HUES64 (cell line): ENCODE measurements around the gene RAB11FIP3.

Experiments
- H3K27ac ChIP-seq: 2 replicates; pipeline ENCODE4 v1.7.0; 2013; ENCODE audit warnings: low read depth, low read length, inconsistent platforms
- H3K27me3 ChIP-seq: 2 replicates; pipeline ENCODE4 v1.6.1; 2013; ENCODE audit warnings: mild to moderate bottlenecking, low read length; ENCODE audit not compliant: insufficient read depth
- H3K36me3 ChIP-seq: 2 replicates; pipeline ENCODE4 v1.6.1; 2013; ENCODE audit warnings: mild to moderate bottlenecking, low read length; ENCODE audit not compliant: insufficient read depth
- H3K4me1 ChIP-seq: 2 replicates; pipeline ENCODE4 v1.6.1; 2013; ENCODE audit warnings: mild to moderate bottlenecking, low read length, moderate library complexity; ENCODE audit not compliant: insufficient read depth
- H3K4me3 ChIP-seq: 2 replicates; pipeline ENCODE4 v1.5.1; 2013; ENCODE audit warnings: mild to moderate bottlenecking, low read length, moderate library complexity
- H3K9ac ChIP-seq: 2 replicates; pipeline ENCODE4 v1.6.1; 2013; ENCODE audit warnings: mild to moderate bottlenecking, low read depth, low read length
- H3K9me3 ChIP-seq: 2 replicates; pipeline ENCODE4 v1.6.1; 2013; ENCODE audit warnings: low read depth, low read length; ENCODE audit not compliant: insufficient read depth
- WGBS: fragments of 150-250, 120-280 bp; methylation state at CpG from one replicate; pipeline ENCODE4 v1.1.7; 2013; ENCODE audit warnings: missing lambda C conversion rate; 5-methylcytosine and 5-hydroxymethylcytosine counted together

The RAB11FIP3 gene

DNA sequence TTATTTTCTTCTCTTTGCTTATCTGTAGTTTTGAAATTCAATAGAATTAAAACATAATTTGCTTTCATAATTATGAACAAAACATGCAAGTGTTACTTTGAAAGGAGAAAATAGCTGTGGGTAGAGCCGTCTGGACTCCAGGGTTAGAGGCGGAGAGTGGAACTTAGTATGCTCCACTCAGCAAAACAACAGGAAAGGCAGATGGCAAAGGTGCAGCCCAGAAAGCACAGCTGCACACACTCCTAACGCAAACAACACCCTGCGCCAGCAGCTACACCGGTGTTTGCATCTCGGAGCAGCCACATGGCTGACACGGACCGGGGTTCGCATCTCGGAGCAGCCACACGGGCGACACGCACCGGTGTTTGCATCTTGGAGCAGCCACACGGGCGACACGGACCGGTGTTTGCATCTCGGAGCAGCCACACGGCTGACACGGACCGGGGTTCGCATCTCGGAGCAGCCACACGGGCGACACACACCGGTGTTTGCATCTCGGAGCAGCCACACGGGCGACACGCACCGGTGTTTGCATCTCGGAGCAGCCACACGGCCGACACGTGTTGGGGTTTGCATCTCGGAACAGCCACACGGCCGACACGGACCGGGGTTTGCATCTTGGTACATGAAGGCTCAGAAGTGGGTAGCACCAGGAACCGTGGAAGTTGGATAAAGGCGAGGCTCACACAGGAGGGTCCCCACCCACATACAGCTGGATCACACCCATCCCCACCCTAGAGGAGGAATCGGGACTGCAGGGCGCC is 89.9 kb downstream of the RAB11FIP3 start:
- Histone ChIP-seq H3K27ac (no peak overlapping the region), H3K27me3 (no peaks in the 10 kb centered on the region), H3K9ac (no peak overlapping the region), H3K4me1 (no peaks in the 10 kb centered on the region), H3K36me3 (peaks cover 23% of the 10 kb centered on the region), H3K4me3 (no peak overlapping the region), H3K9me3 (no peaks in the 10 kb centered on the region)
- whole genome bisulfite sequencing = 95% methylated on average over 45 of the region's 45 CpGs

DNA sequence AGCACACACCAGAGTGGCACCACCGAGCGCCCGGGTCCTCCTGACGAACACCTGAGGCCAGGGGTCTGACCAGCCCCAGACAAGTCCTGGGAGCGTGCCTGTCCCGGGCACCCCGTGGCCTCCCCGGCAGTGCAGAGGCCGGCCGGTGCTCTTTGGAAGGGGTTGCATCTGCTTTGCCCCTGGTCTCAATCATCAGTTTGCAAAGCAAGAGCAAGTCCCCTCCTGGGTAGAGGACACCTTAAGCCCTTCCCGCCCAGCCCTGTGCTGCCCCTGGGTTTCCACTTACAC is 90.4 kb downstream of the RAB11FIP3 start:
- H3K4me3 ChIP-seq = no peak overlapping the region
- no peak overlapping the region for H3K27ac ChIP-seq
- H3K27me3 ChIP-seq = no peaks in the 10 kb centered on the region
- peaks cover 27% of the 10 kb centered on the region for H3K36me3 ChIP-seq
- H3K9ac ChIP-seq = no peak overlapping the region
- no peaks in the 10 kb centered on the region for H3K4me1 ChIP-seq
- 96% methylated on average over 11 of the region's 11 CpGs for WGBS
- H3K9me3 ChIP-seq = no peaks in the 10 kb centered on the region

DNA sequence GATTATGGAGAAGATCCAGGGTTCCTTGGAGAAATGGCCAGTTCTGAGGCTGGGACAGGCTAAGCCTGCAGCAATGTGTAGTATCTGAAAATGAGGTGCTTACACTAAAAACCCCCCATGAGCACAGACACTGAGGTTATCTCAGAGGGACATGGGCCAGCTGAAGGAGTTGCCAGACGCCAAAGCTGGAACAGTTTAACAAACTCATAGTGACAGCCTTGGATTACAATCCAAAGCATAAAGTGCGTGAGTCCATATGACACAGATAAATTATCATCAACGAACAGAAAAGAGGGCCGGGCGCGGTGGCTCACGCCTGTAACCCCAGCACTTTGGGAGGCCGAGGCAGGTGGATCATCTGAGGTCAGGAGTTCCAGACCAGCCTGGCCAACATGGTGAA is 90.9 kb downstream of the RAB11FIP3 start:
- Histone ChIP-seq H3K4me1 (no peaks in the 10 kb centered on the region), H3K4me3 (no peak overlapping the region), H3K27me3 (no peaks in the 10 kb centered on the region), H3K9me3 (no peaks in the 10 kb centered on the region), H3K9ac (no peak overlapping the region), H3K27ac (no peak overlapping the region), H3K36me3 (peaks cover 30% of the 10 kb centered on the region)
- WGBS = 98% methylated on average over 8 of the region's 8 CpGs

DNA sequence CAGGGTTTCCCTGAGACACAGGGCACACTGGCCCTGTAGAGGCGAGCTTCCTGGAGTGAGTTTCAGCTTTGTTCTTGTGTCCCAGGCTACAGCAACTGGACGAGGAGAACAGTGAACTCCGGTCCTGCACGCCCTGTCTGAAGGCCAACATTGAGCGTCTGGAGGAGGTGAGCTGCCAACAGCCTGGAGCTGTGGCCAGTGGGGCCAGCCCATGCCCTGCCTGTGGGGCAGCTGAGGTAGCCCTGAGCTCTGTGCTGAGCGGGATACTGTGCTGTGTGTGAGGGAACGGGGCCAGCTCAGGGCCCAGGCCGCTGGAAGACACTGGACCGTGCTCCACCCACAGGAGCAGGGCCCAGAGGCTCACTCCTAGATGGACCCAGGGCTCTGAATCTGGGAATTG is 93.4 kb downstream of the RAB11FIP3 start:
- Histone ChIP-seq H3K27ac (no peak overlapping the region), H3K4me3 (no peak overlapping the region), H3K4me1 (no peaks in the 10 kb centered on the region), H3K9ac (no peak overlapping the region), H3K36me3 (peaks cover 30% of the 10 kb centered on the region), H3K9me3 (no peaks in the 10 kb centered on the region), H3K27me3 (no peaks in the 10 kb centered on the region)
- WGBS = 94% methylated on average over 9 of the region's 9 CpGs

DNA sequence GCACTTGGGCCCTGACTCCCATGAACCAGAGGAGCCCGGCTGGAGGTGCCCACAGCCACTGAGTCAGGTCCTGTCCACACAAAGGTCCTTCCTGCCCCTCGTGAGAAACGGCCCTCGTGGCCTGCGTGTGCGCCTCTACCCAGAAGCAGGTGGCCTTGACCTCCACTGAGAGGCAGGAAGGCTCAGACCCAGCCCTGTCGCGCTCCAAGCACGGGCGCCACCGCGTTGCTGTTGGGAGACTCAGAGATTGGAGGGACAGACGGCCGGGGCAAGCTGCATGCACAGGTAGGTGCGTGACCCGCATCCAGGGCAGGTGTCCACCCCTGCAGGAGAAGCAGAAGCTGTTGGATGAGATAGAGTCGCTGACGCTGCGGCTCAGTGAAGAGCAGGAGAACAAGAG is 94.0 kb downstream of the RAB11FIP3 start:
- WGBS = 96% methylated on average over 19 of the region's 19 CpGs
- H3K27me3 ChIP-seq = no peaks in the 10 kb centered on the region
- no peak overlapping the region for H3K27ac ChIP-seq
- H3K9me3 ChIP-seq = no peaks in the 10 kb centered on the region
- peaks cover 30% of the 10 kb centered on the region for H3K36me3 ChIP-seq
- no peaks in the 10 kb centered on the region for H3K4me1 ChIP-seq
- H3K4me3 ChIP-seq = no peak overlapping the region
- H3K9ac ChIP-seq = no peak overlapping the region

DNA sequence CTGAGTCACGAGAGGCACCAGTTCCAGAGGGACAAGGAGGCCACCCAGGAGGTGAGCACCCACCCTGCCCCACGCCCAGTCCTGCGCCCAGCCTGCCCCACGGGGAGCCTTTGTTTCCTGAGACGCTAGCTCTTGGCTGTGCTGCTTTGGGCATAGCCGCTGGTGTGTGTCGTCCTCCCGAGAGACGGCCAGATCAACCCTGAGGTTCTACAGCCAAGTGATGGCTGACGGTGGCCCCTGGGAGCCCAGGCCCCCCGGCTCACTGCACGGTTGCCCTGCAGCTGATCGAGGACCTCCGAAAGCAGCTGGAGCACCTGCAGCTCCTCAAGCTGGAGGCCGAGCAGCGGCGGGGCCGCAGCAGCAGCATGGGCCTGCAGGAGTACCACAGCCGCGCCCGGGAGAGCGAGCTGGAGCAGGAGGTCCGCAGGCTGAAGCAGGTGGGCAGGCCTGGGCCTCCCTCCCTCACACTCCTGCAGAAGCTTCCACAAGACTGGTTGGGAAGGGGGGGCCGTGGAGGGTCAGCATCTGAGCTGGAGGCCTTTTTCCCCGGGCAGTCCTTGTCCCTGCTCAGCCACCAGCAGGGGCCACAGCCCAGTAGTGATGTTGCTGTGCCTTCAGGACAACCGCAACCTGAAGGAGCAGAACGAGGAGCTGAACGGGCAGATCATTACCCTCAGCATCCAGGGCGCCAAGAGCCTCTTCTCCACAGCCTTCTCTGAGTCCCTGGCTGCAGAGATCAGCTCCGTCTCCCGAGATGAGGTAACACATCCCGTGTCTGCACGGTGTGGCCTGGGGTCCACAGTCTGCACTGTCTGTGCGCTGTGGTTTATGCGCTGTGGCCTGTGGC is 94.6 kb downstream of the RAB11FIP3 start:
- H3K4me1 ChIP-seq = no peaks in the 10 kb centered on the region
- H3K36me3 ChIP-seq = peaks cover 28% of the 10 kb centered on the region

DNA sequence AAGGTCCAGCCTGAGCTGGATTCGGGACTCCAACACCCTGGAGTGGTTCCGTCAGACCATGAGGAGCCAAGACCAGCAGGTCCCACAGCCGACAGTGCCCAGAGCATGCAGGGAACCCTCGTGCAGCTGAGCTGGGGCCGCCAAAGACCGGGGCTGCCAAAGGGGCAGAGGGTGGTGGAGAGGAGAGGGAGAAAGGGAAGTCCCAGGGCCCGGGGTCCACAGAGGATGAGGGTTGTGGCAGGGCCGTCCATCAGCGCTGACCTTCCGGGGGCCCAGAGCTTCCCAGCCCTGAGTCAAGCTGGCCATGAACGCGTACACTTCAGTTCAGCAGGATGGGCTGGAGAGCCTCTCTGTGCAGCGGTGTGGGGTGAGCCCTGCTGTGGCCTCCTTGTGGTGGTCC is 95.4 kb downstream of the RAB11FIP3 start:
- Histone ChIP-seq H3K36me3 (peaks cover 24% of the 10 kb centered on the region), H3K9ac (no peak overlapping the region), H3K4me1 (peaks cover 5% of the 10 kb centered on the region; the same call in 1 of the 2 replicates), H3K27ac (no peak overlapping the region), H3K27me3 (no peaks in the 10 kb centered on the region), H3K4me3 (no peak overlapping the region), H3K9me3 (no peaks in the 10 kb centered on the region)
- WGBS = 94% methylated on average over 13 of the region's 13 CpGs

More for the DNA sequence above, 94.6 kb downstream of the RAB11FIP3 start:
- Histone ChIP-seq H3K4me3 (no peak overlapping the region), H3K27ac (no peak overlapping the region), H3K9me3 (no peaks in the 10 kb centered on the region), H3K9ac (no peak overlapping the region), H3K27me3 (no peaks in the 10 kb centered on the region)
- WGBS = 95% methylated on average over 35 of the region's 35 CpGs

DNA sequence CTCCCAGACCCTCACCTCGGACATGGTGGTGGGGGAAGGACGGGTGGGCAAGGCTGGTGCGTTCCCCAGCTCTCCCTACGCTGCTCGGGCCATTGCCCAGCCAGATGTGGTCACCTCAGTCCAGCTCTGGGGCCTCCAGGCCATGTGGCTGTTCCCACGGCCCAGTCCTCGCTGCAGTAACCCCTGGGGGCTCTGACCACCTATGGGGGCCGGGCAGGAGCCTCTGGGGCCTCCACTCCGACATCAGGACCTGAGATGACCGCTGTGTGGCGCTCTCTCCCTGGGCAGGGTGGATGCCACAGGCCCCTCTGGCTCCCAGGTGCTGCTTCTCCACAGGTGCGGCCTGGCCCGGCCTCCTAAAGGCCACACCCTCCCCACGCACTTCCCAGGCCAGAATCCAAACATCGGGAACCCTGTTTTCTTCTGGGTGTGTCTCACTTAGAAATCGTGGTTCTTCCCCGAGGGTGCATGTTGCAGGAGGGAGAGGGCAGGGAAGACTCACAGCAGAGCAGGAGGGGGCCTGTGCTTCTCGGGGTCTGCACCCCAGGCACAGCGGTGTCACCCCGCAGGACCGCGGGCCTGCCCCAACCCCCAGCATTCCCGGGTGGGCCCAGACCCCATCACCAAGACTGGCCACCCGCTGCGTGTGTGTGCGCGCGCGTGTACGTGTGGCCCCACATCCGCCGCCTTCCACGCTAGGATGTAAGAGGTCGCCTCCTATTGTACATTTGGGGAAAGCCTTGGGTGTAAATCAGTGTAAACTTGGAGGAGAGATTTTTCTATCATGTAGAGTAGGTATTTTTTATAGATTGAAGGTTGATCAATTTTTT is 96.1 kb downstream of the RAB11FIP3 start:
- Histone ChIP-seq H3K27me3 (no peaks in the 10 kb centered on the region), H3K9me3 (no peaks in the 10 kb centered on the region), H3K27ac (no peak overlapping the region), H3K36me3 (peaks cover 19% of the 10 kb centered on the region), H3K9ac (no peak overlapping the region), H3K4me3 (no peak overlapping the region), H3K4me1 (peaks cover 11% of the 10 kb centered on the region; the same call in 1 of the 2 replicates)
- 88% methylated on average over 34 of the region's 34 CpGs for WGBS

DNA sequence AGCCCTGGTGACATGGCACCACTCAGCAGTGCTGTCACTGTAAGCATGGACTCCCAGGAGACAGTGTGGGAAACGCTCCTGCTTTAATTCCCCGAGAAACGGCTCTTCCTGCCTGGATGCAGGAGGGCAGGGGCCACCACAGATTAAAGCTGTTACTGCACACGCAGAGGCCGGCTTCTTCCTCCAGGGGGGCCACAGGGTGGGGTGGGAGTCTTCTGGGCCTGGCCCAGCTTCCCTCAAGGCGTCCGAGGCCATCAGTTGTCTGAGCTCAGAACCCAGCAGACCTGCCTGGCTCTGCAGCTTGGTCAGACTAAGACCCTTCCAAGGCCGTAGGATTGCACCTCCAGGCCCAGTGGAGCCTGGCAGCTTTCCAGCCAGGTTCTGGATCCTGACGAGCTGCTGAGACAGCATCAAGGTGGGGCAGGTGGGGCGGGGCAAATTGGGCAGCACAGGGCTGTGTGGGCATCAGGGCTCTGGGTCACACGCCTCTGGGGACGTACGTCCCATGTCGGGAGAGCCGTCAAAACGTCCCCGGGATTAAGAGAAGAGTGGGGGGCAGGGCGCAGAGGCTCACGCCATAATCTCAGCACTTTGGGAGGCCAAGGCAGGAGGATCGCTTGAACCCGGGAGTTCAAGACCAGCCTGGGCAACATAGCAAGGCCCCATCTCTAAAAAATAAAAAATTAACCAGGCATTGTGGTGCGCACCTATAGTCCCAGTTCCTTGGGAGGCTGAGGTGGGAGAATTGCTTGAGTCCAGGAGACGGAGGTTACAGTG is 97.1 kb downstream of the RAB11FIP3 start:
- H3K9ac ChIP-seq = no peak overlapping the region
- no peak overlapping the region for H3K27ac ChIP-seq
- H3K4me3 ChIP-seq = no peak overlapping the region
- H3K4me1 ChIP-seq = peaks cover 11% of the 10 kb centered on the region; the same call in 1 of the 2 replicates
- no peaks in the 10 kb centered on the region for H3K27me3 ChIP-seq
- H3K9me3 ChIP-seq = no peaks in the 10 kb centered on the region
- H3K36me3 ChIP-seq = peaks cover 19% of the 10 kb centered on the region
- 87% methylated on average over 23 of the region's 23 CpGs for WGBS

DNA sequence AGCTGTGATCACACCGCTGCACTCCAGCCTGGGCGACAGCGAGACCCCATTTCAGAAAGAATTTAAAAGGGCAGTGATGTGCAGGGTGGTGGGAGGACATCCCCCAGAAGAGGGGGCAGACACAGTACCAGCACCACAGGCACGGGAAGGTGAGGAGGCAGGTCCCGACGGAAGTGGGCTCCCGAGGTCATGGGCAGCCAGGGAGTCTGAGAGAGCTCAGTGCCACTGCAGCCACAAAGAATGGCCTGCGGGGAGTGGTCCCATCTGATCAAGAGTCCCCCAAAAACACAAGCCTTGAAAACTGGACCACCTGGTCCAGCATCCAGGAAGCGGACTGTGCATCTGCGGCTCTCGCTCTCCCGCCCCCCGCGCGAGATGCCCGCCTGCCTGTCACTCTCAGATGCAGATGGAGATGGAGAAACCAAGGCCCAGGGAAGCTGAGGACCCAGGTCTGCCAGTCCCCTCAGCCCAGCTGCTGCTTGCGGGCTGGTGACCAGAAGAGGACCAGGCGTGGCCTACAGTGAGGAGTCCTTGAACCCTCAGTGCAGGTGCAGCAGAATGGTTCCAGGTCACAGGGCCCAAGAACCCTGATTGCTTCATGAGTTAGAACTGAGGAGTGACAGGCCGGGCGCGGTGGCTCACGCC is 97.8 kb downstream of the RAB11FIP3 start:
- Histone ChIP-seq H3K4me1 (peaks cover 11% of the 10 kb centered on the region; the same call in 1 of the 2 replicates), H3K27me3 (no peaks in the 10 kb centered on the region), H3K27ac (no peak overlapping the region), H3K4me3 (no peak overlapping the region), H3K9ac (no peak overlapping the region), H3K9me3 (no peaks in the 10 kb centered on the region), H3K36me3 (peaks cover 19% of the 10 kb centered on the region)
- 93% methylated on average over 22 of the region's 22 CpGs for WGBS
